SH-SY5Y (cell line): ENCODE measurements around the gene LRCH1.

ENCODE experiments used
- GATA2 ChIP-seq: IDR thresholded peaks from 2 replicates; pipeline ENCODE4 v1.6.1; 2011; ENCODE audit warnings: mild to moderate bottlenecking, low read depth, low read length
- GATA3 ChIP-seq: IDR thresholded peaks from 2 replicates; pipeline ENCODE4 v1.6.1; 2011; ENCODE audit warnings: low read depth, mild to moderate bottlenecking, low read length, moderate library complexity

DNA sequence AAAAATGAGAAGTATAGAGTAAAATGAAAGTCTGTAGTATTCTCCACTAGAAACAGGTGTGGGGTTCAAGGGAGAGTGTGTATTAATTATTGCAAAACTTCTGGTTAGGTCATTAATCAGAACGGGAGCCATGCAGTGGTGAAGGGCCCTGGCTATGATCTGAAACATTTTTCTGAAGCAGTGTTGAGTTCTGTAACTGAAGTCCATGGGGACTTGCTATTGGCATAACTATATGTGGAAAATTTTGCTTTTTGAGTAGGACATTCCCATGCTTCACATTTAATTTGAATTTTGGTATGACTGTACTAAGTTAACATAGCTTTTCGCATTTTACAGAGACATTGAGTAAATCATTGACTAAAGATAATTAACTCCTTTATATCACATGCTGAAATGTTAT, 67.5 kb downstream of the LRCH1 start:
- no peak for TF ChIP-seq GATA2
- no peak for TF ChIP-seq GATA3
